A549 (cell line): Measurements from ENCODE around the gene ALKBH2.

ENCODE experiments used
- CHD2 ChIP-seq: fragments of 150-350 bp; IDR thresholded peaks from 2 replicates; pipeline ENCODE4 v1.6.1; 2014; ENCODE audit warnings: low read length; ENCODE audit not compliant: partially characterized antibody
- HDAC2 ChIP-seq: fragments of 200-600 bp; sonication (generic); IDR thresholded peaks from 2 replicates; pipeline ENCODE4 v1.6.1; 2016
- NR3C1 ChIP-seq: fragments of >200 bp; sonication (Bioruptor Twin); formaldehyde crosslinking; IDR thresholded peaks from 3 replicates; pipeline ENCODE4 v1.6.1; 2017
- POLR2A ChIP-seq: IDR thresholded peaks from 2 replicates; pipeline ENCODE4 v1.6.1; 2012; ENCODE audit warnings: mild to moderate bottlenecking, low read length
- TF ChIP-seq, protein P1 (sequence below): fragments of >200 bp; sonication (Bioruptor Twin); formaldehyde crosslinking; IDR thresholded peaks from 3 replicates; pipeline ENCODE4 v1.5.1; 2016
- TF ChIP-seq, protein P2 (sequence below): fragments of 200-600 bp; sonication (generic); IDR thresholded peaks from 2 replicates; pipeline ENCODE4 v1.6.1; 2016; ENCODE audit warnings: antibody characterized with exemption, mild to moderate bottlenecking, moderate library complexity
- TF ChIP-seq, protein P3 (sequence below): fragments of 150-350 bp; IDR thresholded peaks from 2 replicates; pipeline ENCODE4 v1.6.1; 2014; ENCODE audit warnings: low read depth, mild to moderate bottlenecking, low read length

DNA sequence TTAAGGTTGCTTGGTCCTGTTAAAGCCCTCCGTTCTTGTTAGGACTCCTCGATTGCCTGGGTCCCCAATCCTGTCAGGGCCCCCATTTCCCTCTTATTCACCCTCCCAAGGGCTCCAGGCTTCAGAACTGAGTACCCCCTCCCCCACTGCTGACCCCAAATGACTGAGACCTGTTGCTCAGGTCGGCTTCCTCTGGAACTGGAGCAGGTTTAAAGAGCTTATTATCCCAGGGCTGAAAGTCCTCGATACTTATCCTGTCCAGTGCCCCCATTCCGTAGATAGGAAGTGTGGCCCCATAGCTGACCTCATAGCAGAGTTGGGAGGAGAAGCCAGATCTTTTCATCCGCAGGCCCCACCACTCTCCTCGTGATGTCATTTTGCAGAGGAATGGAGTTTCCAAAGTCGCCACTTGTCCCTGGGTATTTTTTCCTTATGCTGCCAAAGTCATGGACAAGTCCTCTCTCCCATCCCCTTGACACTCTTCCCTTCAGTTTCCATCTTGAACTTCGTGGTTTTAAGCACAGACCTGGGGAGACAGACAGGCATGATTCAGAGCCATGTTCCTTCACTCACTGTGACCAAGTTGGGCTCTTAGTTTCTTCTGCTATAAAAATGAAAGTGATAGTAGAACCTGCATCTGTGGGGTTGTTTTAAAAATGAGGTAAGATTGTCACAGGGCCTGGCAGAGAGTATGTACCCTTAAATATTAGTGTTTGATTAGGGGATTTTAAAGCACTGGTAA lies 39.7 kb downstream of the ALKBH2 start:
- TF ChIP-seq, protein P1, sequence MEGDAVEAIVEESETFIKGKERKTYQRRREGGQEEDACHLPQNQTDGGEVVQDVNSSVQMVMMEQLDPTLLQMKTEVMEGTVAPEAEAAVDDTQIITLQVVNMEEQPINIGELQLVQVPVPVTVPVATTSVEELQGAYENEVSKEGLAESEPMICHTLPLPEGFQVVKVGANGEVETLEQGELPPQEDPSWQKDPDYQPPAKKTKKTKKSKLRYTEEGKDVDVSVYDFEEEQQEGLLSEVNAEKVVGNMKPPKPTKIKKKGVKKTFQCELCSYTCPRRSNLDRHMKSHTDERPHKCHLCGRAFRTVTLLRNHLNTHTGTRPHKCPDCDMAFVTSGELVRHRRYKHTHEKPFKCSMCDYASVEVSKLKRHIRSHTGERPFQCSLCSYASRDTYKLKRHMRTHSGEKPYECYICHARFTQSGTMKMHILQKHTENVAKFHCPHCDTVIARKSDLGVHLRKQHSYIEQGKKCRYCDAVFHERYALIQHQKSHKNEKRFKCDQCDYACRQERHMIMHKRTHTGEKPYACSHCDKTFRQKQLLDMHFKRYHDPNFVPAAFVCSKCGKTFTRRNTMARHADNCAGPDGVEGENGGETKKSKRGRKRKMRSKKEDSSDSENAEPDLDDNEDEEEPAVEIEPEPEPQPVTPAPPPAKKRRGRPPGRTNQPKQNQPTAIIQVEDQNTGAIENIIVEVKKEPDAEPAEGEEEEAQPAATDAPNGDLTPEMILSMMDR: no peak
- TF ChIP-seq NR3C1 (no peak), CHD2 (no peak), POLR2A (no peak), HDAC2 (no peak)
- TF ChIP-seq, protein P2, sequence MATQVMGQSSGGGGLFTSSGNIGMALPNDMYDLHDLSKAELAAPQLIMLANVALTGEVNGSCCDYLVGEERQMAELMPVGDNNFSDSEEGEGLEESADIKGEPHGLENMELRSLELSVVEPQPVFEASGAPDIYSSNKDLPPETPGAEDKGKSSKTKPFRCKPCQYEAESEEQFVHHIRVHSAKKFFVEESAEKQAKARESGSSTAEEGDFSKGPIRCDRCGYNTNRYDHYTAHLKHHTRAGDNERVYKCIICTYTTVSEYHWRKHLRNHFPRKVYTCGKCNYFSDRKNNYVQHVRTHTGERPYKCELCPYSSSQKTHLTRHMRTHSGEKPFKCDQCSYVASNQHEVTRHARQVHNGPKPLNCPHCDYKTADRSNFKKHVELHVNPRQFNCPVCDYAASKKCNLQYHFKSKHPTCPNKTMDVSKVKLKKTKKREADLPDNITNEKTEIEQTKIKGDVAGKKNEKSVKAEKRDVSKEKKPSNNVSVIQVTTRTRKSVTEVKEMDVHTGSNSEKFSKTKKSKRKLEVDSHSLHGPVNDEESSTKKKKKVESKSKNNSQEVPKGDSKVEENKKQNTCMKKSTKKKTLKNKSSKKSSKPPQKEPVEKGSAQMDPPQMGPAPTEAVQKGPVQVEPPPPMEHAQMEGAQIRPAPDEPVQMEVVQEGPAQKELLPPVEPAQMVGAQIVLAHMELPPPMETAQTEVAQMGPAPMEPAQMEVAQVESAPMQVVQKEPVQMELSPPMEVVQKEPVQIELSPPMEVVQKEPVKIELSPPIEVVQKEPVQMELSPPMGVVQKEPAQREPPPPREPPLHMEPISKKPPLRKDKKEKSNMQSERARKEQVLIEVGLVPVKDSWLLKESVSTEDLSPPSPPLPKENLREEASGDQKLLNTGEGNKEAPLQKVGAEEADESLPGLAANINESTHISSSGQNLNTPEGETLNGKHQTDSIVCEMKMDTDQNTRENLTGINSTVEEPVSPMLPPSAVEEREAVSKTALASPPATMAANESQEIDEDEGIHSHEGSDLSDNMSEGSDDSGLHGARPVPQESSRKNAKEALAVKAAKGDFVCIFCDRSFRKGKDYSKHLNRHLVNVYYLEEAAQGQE: no peak
- TF ChIP-seq, protein P3, sequence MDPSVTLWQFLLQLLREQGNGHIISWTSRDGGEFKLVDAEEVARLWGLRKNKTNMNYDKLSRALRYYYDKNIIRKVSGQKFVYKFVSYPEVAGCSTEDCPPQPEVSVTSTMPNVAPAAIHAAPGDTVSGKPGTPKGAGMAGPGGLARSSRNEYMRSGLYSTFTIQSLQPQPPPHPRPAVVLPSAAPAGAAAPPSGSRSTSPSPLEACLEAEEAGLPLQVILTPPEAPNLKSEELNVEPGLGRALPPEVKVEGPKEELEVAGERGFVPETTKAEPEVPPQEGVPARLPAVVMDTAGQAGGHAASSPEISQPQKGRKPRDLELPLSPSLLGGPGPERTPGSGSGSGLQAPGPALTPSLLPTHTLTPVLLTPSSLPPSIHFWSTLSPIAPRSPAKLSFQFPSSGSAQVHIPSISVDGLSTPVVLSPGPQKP: no peak
